Measurements from ENCODE around the gene ZDHHC7.

The ZDHHC7 gene

DNA sequence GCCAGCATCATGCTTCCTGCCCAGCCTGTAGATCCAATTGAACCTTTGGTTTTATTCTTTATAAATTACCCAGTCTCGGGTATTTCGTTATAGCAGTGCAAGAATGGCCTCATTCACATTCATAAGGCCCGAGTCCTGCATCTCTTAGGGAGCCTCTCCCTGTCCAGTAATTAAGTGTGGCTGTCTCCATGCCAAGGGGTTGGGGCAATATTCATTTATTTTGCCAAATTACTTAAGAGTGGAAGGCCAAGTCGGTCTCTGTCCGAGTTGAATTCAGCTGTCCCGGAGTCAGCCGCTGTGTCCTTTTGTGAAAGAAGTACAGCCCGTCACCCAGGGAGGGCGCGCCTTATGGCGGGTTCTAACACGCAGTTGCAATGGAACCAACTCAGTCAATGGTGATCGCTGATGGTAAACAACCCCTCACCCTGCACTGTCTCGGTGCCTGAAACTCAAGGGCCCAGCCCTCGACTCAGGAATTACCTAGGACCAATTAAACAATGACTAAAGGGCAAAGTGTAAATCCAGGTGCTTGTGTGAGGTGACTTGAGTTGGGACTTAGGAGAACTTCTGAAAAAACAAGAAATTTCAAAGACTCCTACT is 38.5 kb upstream of the ZDHHC7 start:
- no peaks in the 10 kb centered on the region for H3K9me3 ChIP-seq
- H3K36me3 ChIP-seq, result peaks cover 38% of the 10 kb centered on the region
- TF ChIP-seq CTCF (IDR thresholded peaks at IDR 0.05), result no peak
- peaks cover 62 to 66% of the 10 kb centered on the region in 2 experiments for H3K4me1 ChIP-seq (ENCODE audit: control insufficient read depth in 1 of 2, insufficient read depth in 1 of 2, low read depth in 1 of 2, low read length in 1 of 2)
- H3K27me3 ChIP-seq, result no peaks in the 10 kb centered on the region
- H3K27ac ChIP-seq, result no peak overlapping the region
- H3K4me3 ChIP-seq (ENCODE audit: low read depth in 1 of 2, low read length in 1 of 2), result no peak overlapping the region

DNA sequence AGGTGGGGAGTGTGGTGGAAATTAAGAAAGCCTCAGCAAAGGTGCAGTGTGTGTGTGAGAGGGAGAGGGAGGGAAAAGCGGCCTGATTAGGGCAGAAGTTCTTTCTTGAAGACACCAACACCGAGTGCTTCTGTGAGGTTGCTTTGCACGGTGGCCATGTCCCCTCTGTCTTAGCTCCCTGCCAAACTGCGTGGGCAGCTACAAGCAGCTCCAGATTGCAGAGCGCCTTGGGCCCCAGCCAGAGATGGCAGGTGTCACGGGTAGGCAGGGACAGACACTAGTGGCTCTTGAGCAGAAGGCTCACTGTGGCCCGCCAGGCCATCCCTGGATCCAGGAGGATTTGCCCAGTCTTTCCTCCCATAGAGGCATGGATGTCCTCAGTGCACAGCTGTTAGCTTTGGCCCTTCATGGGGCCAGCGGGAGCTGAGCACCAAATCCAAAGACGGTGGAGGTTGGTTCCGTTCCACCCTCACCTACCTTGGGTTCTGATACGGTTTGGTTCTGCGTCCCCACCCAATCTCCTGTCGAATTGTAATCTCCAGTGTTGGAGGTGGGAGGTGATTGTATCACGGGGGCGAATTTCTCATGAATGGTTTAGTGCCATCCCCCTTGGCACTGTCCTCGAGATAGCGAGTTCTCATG is 37.7 kb upstream of the ZDHHC7 start:
- Histone ChIP-seq H3K27ac (peak overlapping the region; percentile 78), H3K27me3 (no peaks in the 10 kb centered on the region), H3K9me3 (no peaks in the 10 kb centered on the region), H3K36me3 (peaks cover 45% of the 10 kb centered on the region), H3K4me3 (ENCODE audit: low read depth in 1 of 2, low read length in 1 of 2) (no peak overlapping the region), H3K4me1 (ENCODE audit: control insufficient read depth in 1 of 2, insufficient read depth in 1 of 2, low read depth in 1 of 2, low read length in 1 of 2) (peaks cover 54 to 58% of the 10 kb centered on the region in 2 experiments)
- TF ChIP-seq CTCF (IDR thresholded peaks at IDR 0.05), result no peak

GRCh38 chr16:85047867-85048455 is 36.6 kb upstream of the ZDHHC7 start:
- H3K4me1 ChIP-seq (ENCODE audit: control insufficient read depth in 1 of 2, insufficient read depth in 1 of 2, low read depth in 1 of 2, low read length in 1 of 2), result peaks cover 47 to 48% of the 10 kb centered on the region in 2 experiments
- peaks cover 47% of the 10 kb centered on the region for H3K36me3 ChIP-seq
- peak overlapping the region in 1 of 2 experiments; percentile 29 for H3K4me3 ChIP-seq (ENCODE audit: low read depth in 1 of 2, low read length in 1 of 2)

GRCh38 chr16:85046931-85047866 is 35.9 kb upstream of the ZDHHC7 start:
- H3K36me3 ChIP-seq, result peaks cover 47% of the 10 kb centered on the region
- no peaks in the 10 kb centered on the region for H3K9me3 ChIP-seq
- peak overlapping the region; percentile 78 for H3K27ac ChIP-seq
- H3K4me3 ChIP-seq (ENCODE audit: low read depth in 1 of 2, low read length in 1 of 2), result peak overlapping the region in 1 of 2 experiments; percentile 29
- no peaks in the 10 kb centered on the region for H3K27me3 ChIP-seq
- TF ChIP-seq CTCF (IDR thresholded peaks at IDR 0.05), result no peak
- peaks cover 45 to 49% of the 10 kb centered on the region in 2 experiments for H3K4me1 ChIP-seq (ENCODE audit: control insufficient read depth in 1 of 2, insufficient read depth in 1 of 2, low read depth in 1 of 2, low read length in 1 of 2)

More at GRCh38 chr16:85047867-85048455, 36.6 kb upstream of the ZDHHC7 start:
- no peak for TF ChIP-seq CTCF (IDR thresholded peaks at IDR 0.05)
- Histone ChIP-seq H3K9me3 (no peaks in the 10 kb centered on the region), H3K27ac (peak overlapping the region; percentile 78), H3K27me3 (no peaks in the 10 kb centered on the region)

GRCh38 chr16:85046472-85046916 is 35.2 kb upstream of the ZDHHC7 start:
- Histone ChIP-seq H3K27me3 (no peaks in the 10 kb centered on the region), H3K27ac (peak overlapping the region; percentile 78), H3K4me3 (ENCODE audit: low read depth in 1 of 2, low read length in 1 of 2) (peak overlapping the region in 1 of 2 experiments; percentile 29), H3K36me3 (peaks cover 50% of the 10 kb centered on the region), H3K4me1 (ENCODE audit: control insufficient read depth in 1 of 2, insufficient read depth in 1 of 2, low read depth in 1 of 2, low read length in 1 of 2) (peaks cover 52 to 53% of the 10 kb centered on the region in 2 experiments), H3K9me3 (no peaks in the 10 kb centered on the region)
- TF ChIP-seq CTCF (IDR thresholded peaks at IDR 0.05), result no peak
